ENCODE data around the gene CFAP20DC.
"Not testable (repeated sequence)": the region's sequence is repeated elsewhere in the genome, so short reads cannot be mapped to it uniquely, and the experiment has no call there.

Gene CFAP20DC

GRCh38 chr3:58858126-58858525 lies 191.7 kb downstream of the CFAP20DC start:
- Mint-ChIP-seq H3K27me3 (no peaks in the 10 kb centered on the region), H3K9me3 (no peaks in the 10 kb centered on the region), H3K36me3 (no peaks in the 10 kb centered on the region), H3K27ac (no peak overlapping the region), H3K4me3 (no peak overlapping the region), H3K4me1 (no peaks in the 10 kb centered on the region)
- CTCF ChIA-PET: no interaction called here
- DNase-seq: no peak

DNA sequence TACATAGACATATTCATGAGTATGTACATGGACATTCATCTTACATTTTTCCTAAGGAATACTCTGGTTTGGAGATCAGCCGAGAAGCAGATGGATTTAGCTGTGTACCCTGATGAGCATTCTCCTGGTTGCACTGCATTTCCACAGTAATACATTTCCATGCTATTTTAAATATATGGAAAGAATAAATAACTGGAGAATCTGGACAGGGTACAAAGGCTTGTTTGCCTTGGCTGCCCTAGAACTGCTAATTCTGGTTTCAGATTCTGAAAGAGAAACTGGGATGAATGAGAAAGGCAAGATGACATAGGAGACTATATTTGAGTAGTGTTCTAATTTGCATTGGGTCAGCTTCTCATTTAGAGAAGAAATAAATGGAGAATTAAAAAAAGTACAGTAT lies 192.4 kb downstream of the CFAP20DC start:
- no peaks in the 10 kb centered on the region for H3K9me3 Mint-ChIP-seq
- no peaks in the 10 kb centered on the region for H3K4me1 Mint-ChIP-seq
- H3K36me3 Mint-ChIP-seq: no peaks in the 10 kb centered on the region
- DNase-seq: no peak
- no peak overlapping the region for H3K27ac Mint-ChIP-seq
- no peaks in the 10 kb centered on the region for H3K27me3 Mint-ChIP-seq
- CTCF ChIA-PET: no interaction called here
- H3K4me3 Mint-ChIP-seq: no peak overlapping the region

- no peaks in the 10 kb centered on the region for H3K9me3 Mint-ChIP-seq
- H3K4me3 Mint-ChIP-seq: no peak overlapping the region
- H3K27ac Mint-ChIP-seq: no peak overlapping the region
- H3K27me3 Mint-ChIP-seq: no peaks in the 10 kb centered on the region
- no peaks in the 10 kb centered on the region for H3K4me1 Mint-ChIP-seq
- no peak for DNase-seq
- CTCF ChIA-PET: no interaction called here
- no peaks in the 10 kb centered on the region for H3K36me3 Mint-ChIP-seq
Measured at GRCh38 chr3:58848826-58849225, 201.0 kb downstream of the CFAP20DC start.

- H3K27ac Mint-ChIP-seq, H3K36me3 Mint-ChIP-seq, H3K4me1 Mint-ChIP-seq, H3K27me3 Mint-ChIP-seq, H3K4me3 Mint-ChIP-seq, H3K9me3 Mint-ChIP-seq, CTCF ChIA-PET, DNase-seq: not testable (repeated sequence)
Measured at GRCh38 chr3:58842050-58842747, 207.6 kb downstream of the CFAP20DC start.

GRCh38 chr3:58840949-58841348 lies 208.9 kb downstream of the CFAP20DC start:
- DNase-seq: no peak
- CTCF ChIA-PET: no interaction called here
- H3K36me3 Mint-ChIP-seq: no peaks in the 10 kb centered on the region
- H3K27ac Mint-ChIP-seq: no peak overlapping the region
- H3K9me3 Mint-ChIP-seq: no peaks in the 10 kb centered on the region
- H3K27me3 Mint-ChIP-seq: no peaks in the 10 kb centered on the region
- no peaks in the 10 kb centered on the region for H3K4me1 Mint-ChIP-seq
- H3K4me3 Mint-ChIP-seq: no peak overlapping the region

DNA sequence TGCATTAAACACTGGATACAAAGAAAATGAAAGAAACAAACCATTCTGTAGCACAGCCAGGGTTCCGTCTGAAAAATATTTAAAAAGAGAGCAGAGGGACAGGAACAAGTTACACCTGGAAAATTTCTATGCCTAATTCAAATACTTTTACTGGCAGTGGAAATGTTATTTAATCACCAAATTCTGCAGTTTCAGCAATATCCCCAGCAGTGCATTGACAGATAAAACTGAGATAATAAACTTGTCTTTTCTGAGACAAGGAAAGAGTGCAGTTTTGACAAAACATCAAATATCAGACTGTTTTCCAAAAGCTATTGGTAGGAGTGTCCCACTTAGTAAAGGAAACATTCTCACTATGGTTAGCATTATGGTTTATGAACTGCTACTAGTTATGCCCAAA lies 209.9 kb downstream of the CFAP20DC start:
- no peaks in the 10 kb centered on the region for H3K9me3 Mint-ChIP-seq
- no peak for DNase-seq
- H3K27me3 Mint-ChIP-seq: no peaks in the 10 kb centered on the region
- no peaks in the 10 kb centered on the region for H3K4me1 Mint-ChIP-seq
- no peak overlapping the region for H3K4me3 Mint-ChIP-seq
- no peaks in the 10 kb centered on the region for H3K36me3 Mint-ChIP-seq
- CTCF ChIA-PET: no interaction called here
- H3K27ac Mint-ChIP-seq: no peak overlapping the region

DNA sequence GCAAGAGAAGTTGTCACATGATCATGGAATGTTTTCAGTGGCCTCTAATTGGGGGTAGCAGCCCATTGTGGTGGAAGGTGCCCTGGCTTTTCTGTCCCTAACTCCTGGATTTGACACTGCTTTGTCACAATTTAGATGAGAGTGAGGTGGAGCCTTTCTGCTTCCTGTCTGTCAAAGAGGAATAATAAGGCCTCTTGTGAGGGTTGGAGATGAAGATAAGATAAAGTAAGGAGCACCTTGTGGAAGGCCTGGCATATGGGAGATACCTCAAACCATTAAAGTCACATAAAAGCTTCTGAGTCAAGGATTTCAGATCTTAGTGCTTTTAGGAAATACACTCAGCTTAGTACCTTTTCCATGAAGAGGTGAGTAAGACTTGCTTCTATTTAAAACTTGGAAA lies 210.6 kb downstream of the CFAP20DC start:
- no peaks in the 10 kb centered on the region for H3K4me1 Mint-ChIP-seq

DNA sequence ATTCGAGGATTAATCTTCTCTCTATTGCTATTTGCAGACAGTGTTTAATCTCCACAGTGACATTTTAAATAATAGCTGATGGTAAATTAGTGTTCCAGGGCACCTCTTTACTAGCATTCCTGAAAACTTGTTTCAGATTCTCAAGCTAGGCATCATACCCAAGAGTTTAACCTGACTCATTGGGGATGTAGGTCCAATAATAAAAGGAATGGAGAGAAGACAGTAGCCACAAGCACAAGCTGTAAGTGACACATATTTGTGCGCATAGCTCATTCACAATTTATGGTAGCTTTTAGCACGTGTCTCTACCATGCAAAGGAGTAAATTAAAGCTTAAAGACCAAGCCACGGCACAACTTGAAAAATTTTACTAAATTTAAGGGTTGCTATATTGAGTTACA lies 212.0 kb downstream of the CFAP20DC start:
- H3K4me3 Mint-ChIP-seq: no peak overlapping the region
- no peaks in the 10 kb centered on the region for H3K4me1 Mint-ChIP-seq
- no peaks in the 10 kb centered on the region for H3K9me3 Mint-ChIP-seq
- CTCF ChIA-PET: no interaction called here
- DNase-seq: no peak
- H3K27me3 Mint-ChIP-seq: no peaks in the 10 kb centered on the region
- no peaks in the 10 kb centered on the region for H3K36me3 Mint-ChIP-seq
- no peak overlapping the region for H3K27ac Mint-ChIP-seq

More for the DNA sequence above, 210.6 kb downstream of the CFAP20DC start:
- H3K9me3 Mint-ChIP-seq: no peaks in the 10 kb centered on the region
- no peak for DNase-seq
- no peak overlapping the region for H3K4me3 Mint-ChIP-seq
- H3K27me3 Mint-ChIP-seq: no peaks in the 10 kb centered on the region
- H3K36me3 Mint-ChIP-seq: no peaks in the 10 kb centered on the region
- CTCF ChIA-PET: no interaction called here
- H3K27ac Mint-ChIP-seq: no peak overlapping the region

DNA sequence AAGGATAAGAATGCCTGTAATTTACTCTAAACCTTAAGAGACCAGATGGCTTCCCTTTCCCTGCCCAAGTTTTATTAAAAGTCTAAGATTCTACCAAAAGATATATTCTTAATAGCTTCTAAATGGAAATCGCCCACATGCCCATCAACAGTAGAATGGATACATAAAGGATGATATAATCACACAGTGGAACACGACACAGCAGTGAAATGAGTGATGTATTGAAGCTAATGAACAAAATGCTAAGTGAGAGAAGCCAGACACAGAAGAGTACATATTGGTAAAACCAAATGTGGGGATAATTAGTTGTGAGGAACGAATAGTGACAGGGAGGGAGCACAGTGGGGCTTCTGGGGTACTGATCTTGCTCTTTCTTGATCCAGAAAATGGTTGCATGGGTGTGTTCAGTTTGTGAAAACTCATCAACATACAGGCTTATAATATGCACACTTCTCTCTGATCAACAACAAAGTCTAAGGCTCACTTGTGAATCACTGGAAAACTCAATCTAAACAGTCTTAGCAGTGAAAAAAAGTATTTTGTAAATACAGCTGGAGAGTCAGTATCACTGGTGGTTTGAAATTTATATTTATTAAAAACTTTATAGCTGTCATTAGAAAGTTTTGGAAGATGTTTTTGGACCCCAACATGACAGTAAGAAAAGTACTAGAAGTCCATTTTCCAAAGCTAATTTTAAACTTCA lies 212.5 kb downstream of the CFAP20DC start:
- H3K27me3 Mint-ChIP-seq: no peaks in the 10 kb centered on the region
- H3K36me3 Mint-ChIP-seq: no peaks in the 10 kb centered on the region
- H3K9me3 Mint-ChIP-seq: no peaks in the 10 kb centered on the region
- CTCF ChIA-PET: no interaction called here
- DNase-seq: no peak
- H3K4me3 Mint-ChIP-seq: no peak overlapping the region
- no peak overlapping the region for H3K27ac Mint-ChIP-seq
- no peaks in the 10 kb centered on the region for H3K4me1 Mint-ChIP-seq

- Mint-ChIP-seq H3K4me1 (no peaks in the 10 kb centered on the region), H3K27ac (no peak overlapping the region), H3K27me3 (no peaks in the 10 kb centered on the region), H3K4me3 (no peak overlapping the region), H3K9me3 (no peaks in the 10 kb centered on the region), H3K36me3 (no peaks in the 10 kb centered on the region)
- DNase-seq: no peak
- CTCF ChIA-PET: no interaction called here
Measured at GRCh38 chr3:58835086-58835485, 214.7 kb downstream of the CFAP20DC start.

- H3K9me3 Mint-ChIP-seq: no peaks in the 10 kb centered on the region
- H3K4me3 Mint-ChIP-seq: no peak overlapping the region
- H3K36me3 Mint-ChIP-seq: no peaks in the 10 kb centered on the region
- no peak overlapping the region for H3K27ac Mint-ChIP-seq
- no peaks in the 10 kb centered on the region for H3K27me3 Mint-ChIP-seq
- no peaks in the 10 kb centered on the region for H3K4me1 Mint-ChIP-seq
- CTCF ChIA-PET: no interaction called here
- DNase-seq: no peak
Measured at GRCh38 chr3:58833491-58833890, 216.3 kb downstream of the CFAP20DC start.

DNA sequence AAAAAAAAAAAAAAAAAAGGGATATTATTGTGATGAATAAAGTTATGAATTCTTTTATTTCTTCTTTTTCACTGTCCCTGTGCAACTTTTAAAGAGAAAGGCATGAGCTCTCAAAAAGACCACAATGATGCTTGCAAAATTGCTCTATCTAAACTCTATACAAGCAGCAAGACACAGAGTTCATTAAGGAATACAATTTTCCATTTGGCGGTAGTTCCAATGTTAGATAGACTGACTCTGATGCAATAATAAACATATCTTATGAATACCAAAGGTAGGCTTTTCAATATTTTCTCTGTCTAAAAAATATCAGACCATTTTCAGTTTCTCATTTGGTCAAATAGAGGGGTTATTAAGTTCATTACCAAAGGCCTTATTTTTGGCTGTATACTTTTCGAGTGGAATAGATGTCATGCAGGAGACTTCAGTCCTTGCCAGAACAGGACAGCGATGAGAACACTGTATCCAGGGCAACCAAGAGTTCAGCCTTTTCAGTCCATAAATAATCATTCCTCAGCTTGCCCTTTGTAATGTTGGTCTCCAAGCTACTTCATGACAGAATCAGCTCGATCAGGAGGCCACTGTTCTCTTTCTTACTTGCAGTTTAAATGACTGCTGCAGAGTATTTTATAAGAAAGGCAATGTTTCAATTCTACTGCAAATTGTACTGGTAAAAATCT lies 220.4 kb downstream of the CFAP20DC start:
- CTCF ChIA-PET: no interaction called here
- Mint-ChIP-seq H3K27me3 (no peaks in the 10 kb centered on the region), H3K27ac (no peak overlapping the region), H3K36me3 (no peaks in the 10 kb centered on the region), H3K4me3 (no peak overlapping the region), H3K9me3 (no peaks in the 10 kb centered on the region), H3K4me1 (no peaks in the 10 kb centered on the region)
- no peak for DNase-seq

GRCh38 chr3:58824777-58825176 lies 225.0 kb downstream of the CFAP20DC start:
- DNase-seq: no peak
- Mint-ChIP-seq H3K9me3 (no peaks in the 10 kb centered on the region), H3K27me3 (no peaks in the 10 kb centered on the region), H3K4me1 (no peaks in the 10 kb centered on the region), H3K36me3 (no peaks in the 10 kb centered on the region), H3K27ac (no peak overlapping the region), H3K4me3 (no peak overlapping the region)
- CTCF ChIA-PET: interaction anchor here (1.1 to 2.9 kb wide), 4 partner anchors 36 to 228 kb away, joined by 3 to 16 read pairs (median 4); no protein-coding TSS in a partner anchor

DNA sequence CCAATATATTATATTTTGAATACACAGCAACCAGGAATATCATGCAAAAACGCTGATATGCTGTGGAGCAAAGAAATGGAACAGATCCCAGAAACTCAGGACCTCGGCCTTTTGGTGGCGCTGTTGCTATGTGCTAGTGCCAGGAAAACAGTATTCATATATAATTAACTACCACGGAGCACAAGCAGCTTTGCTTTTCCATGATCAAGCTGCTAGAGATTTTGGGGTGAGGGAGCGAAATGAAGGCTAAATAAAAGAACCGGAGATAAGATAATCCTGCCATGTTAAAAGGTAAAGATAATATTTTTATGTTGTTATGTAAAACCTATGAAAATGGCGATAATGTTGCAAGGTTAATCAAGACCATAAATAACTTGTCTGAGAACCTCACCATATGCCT lies 225.5 kb downstream of the CFAP20DC start:
- Mint-ChIP-seq H3K4me3 (no peak overlapping the region), H3K27me3 (no peaks in the 10 kb centered on the region), H3K27ac (no peak overlapping the region), H3K9me3 (no peaks in the 10 kb centered on the region), H3K36me3 (no peaks in the 10 kb centered on the region), H3K4me1 (no peaks in the 10 kb centered on the region)
- CTCF ChIA-PET: interaction anchor here (1.1 to 2.9 kb wide), 4 partner anchors 36 to 229 kb away, joined by 3 to 16 read pairs (median 4); no protein-coding TSS in a partner anchor
- peak; percentile 34 for DNase-seq

Measured in activated naive CD4-positive, alpha-beta T cell treated with anti-CD3 and anti-CD28 coated beads, Interleukin-2, amount 10 ng/mL, durations not matched to agents 7 days and 5 days (primary cell).